Fibroblast of lung (primary cell): ENCODE results near the gene SLC34A1. TPM values are rescaled to one million over a fixed set of nuclear protein-coding genes. Genes with fewer than 3 reads are reported as not detected.

Experiments used
- DNase-seq, 2 donors: peaks; one replicate each; pipeline versions ENCODE4 v3.0.0 to v3.0.0-alpha.2; 2010; ENCODE audit warnings: low read depth in 2 of 2
- H2AFZ ChIP-seq: 2 replicates; pipeline ENCODE4 v1.5.1; 2012; ENCODE audit warnings: low read length, control low read depth, inconsistent platforms
- H3K27ac ChIP-seq: 2 replicates; pipeline ENCODE4 v1.5.1; 2011; ENCODE audit warnings: low read length, control low read depth; ENCODE audit not compliant: insufficient read depth
- H3K27me3 ChIP-seq: 2 replicates; pipeline ENCODE4 v1.5.1; 2011; ENCODE audit warnings: mild to moderate bottlenecking, low read length; ENCODE audit not compliant: control insufficient read depth, insufficient read depth
- H3K36me3 ChIP-seq: 2 replicates; pipeline ENCODE4 v1.5.1; 2011; ENCODE audit warnings: low read length; ENCODE audit not compliant: control insufficient read depth, insufficient read depth
- H3K4me1 ChIP-seq: 2 replicates; pipeline ENCODE4 v1.5.1; 2011; ENCODE audit warnings: low read length; ENCODE audit not compliant: control insufficient read depth, insufficient read depth; ENCODE audit errors: extremely low read depth
- H3K4me2 ChIP-seq: 2 replicates; pipeline ENCODE4 v1.5.1; 2011; ENCODE audit warnings: low read length, control low read depth; ENCODE audit not compliant: insufficient read depth; ENCODE audit errors: extremely low read depth
- H3K4me3 ChIP-seq, 4 experiments: fragments of 200-600 bp in 1 of 4; sonication (generic) in 1 of 4; replicated peaks in 1 of 4; 2 replicates each; pipeline ENCODE4 v1.5.1; 2011 to 2016; ENCODE audit warnings: low read length in 4 of 4, low read depth in 3 of 4, mild to moderate bottlenecking in 3 of 4, control low read depth in 2 of 4, inconsistent platforms in 1 of 4, mixed read lengths in 1 of 4; ENCODE audit not compliant: insufficient read depth in 1 of 4; ENCODE audit errors: control extremely low read depth in 1 of 4
- H3K79me2 ChIP-seq: 2 replicates; pipeline ENCODE4 v1.5.1; 2012; ENCODE audit warnings: mild to moderate bottlenecking, low read length, inconsistent platforms; ENCODE audit not compliant: control insufficient read depth, insufficient read depth
- H3K9ac ChIP-seq: 2 replicates; pipeline ENCODE4 v1.5.1; 2011; ENCODE audit warnings: mild to moderate bottlenecking, low read length, control low read depth; ENCODE audit not compliant: insufficient read depth
- H3K9me3 ChIP-seq: 2 replicates; pipeline ENCODE4 v1.5.1; 2012; ENCODE audit warnings: low read depth, low read length; ENCODE audit not compliant: control insufficient read depth, insufficient read depth
- H4K20me1 ChIP-seq: 2 replicates; pipeline ENCODE4 v1.5.1; 2011; ENCODE audit warnings: low read length; ENCODE audit not compliant: control insufficient read depth, insufficient read depth; ENCODE audit errors: extremely low read depth
- CTCF ChIP-seq, 2 donors: IDR thresholded peaks in 1 of 2; conservative IDR thresholded peaks in 1 of 2; 1 replicate in 1 of 2; 2 replicates in 1 of 2; pipeline ENCODE4 v1.5.1; 2011 to 2012; ENCODE audit warnings: low read length in 2 of 2, control low read depth in 1 of 2, inconsistent platforms in 1 of 2, low read depth in 1 of 2, mild to moderate bottlenecking in 1 of 2
- EZH2 ChIP-seq: IDR thresholded peaks from 2 replicates; pipeline ENCODE4 v1.5.1; 2012; ENCODE audit warnings: low read length, control low read depth, mild to moderate bottlenecking; ENCODE audit errors: missing control alignments
- polyA plus RNA-seq, 2 donors: library from polyadenylated mRNA; depleted of rRNA in 1 of 2; stranded (reverse) in 1 of 2; unstranded in 1 of 2; fragments of >200 nt; gene quantifications; 2 replicates each; pipeline ENCODE4 v1.2.1, GENCODE V29; 2011 to 2012; ENCODE audit warnings: missing spikeins in 1 of 2
- total RNA-seq: library from RNA; depleted of rRNA; stranded (reverse); fragments of >200 nt; gene quantifications from 2 replicates; pipeline ENCODE4 v1.2.1, GENCODE V29; 2014

The SLC34A1 gene
- total and polyA plus RNA-seq, 2 donors (not counting 1 experiment from before 2014, with no cell fraction given) = not detected

GRCh38 chr5:177354711-177355110, 29.5 kb upstream of the SLC34A1 start:
- H3K4me2 ChIP-seq = no peak overlapping the region
- peaks cover 9% of the 10 kb centered on the region for H3K4me1 ChIP-seq
- H3K36me3 ChIP-seq = peaks cover 2% of the 10 kb centered on the region
- peaks cover 16% of the 10 kb centered on the region for H3K79me2 ChIP-seq
- no peak overlapping the region for H3K4me3 ChIP-seq
- H3K9me3 ChIP-seq = no peaks in the 10 kb centered on the region
- peaks cover 7% of the 10 kb centered on the region for H3K27me3 ChIP-seq
- H2AFZ ChIP-seq = no peak overlapping the region
- DNase-seq = no peak
- no peaks in the 10 kb centered on the region for H4K20me1 ChIP-seq
- H3K9ac ChIP-seq = no peak overlapping the region
- H3K27ac ChIP-seq = no peak overlapping the region
- TF ChIP-seq CTCF (conservative IDR thresholded peaks at IDR 0.05 in 1 of 2, IDR thresholded peaks at IDR 0.05 in 1 of 2; ENCODE audit: low read depth in 1 of 2, low read length in 2 of 2) (no peak), EZH2 (no peak)

GRCh38 chr5:177355162-177355867, 28.9 kb upstream of the SLC34A1 start:
- DNase-seq = no peak

GRCh38 chr5:177355868-177356168, 28.4 kb upstream of the SLC34A1 start:
- no peak overlapping the region for H3K4me3 ChIP-seq
- no peaks in the 10 kb centered on the region for H3K9me3 ChIP-seq
- H3K4me1 ChIP-seq = no peaks in the 10 kb centered on the region
- no peaks in the 10 kb centered on the region for H3K36me3 ChIP-seq
- no peaks in the 10 kb centered on the region for H4K20me1 ChIP-seq
- H3K27me3 ChIP-seq = peaks cover 12% of the 10 kb centered on the region
- DNase-seq = no peak
- H3K27ac ChIP-seq = no peak overlapping the region
- no peak overlapping the region for H3K4me2 ChIP-seq
- peaks cover 5% of the 10 kb centered on the region for H3K79me2 ChIP-seq
- no peak overlapping the region for H3K9ac ChIP-seq
- no peak for TF ChIP-seq EZH2
- TF ChIP-seq CTCF (conservative IDR thresholded peaks at IDR 0.05 in 1 of 2, IDR thresholded peaks at IDR 0.05 in 1 of 2; ENCODE audit: low read depth in 1 of 2, low read length in 2 of 2) = no peak
- no peak overlapping the region for H2AFZ ChIP-seq

More at GRCh38 chr5:177355162-177355867, 28.9 kb upstream of the SLC34A1 start:
- no peaks in the 10 kb centered on the region for H3K36me3 ChIP-seq
- no peak overlapping the region for H3K27ac ChIP-seq
- no peak overlapping the region for H2AFZ ChIP-seq
- H3K4me2 ChIP-seq = no peak overlapping the region
- peaks cover 4% of the 10 kb centered on the region for H3K4me1 ChIP-seq
- H3K79me2 ChIP-seq = peaks cover 10% of the 10 kb centered on the region
- H3K4me3 ChIP-seq = no peak overlapping the region
- H4K20me1 ChIP-seq = no peaks in the 10 kb centered on the region
- no peak overlapping the region for H3K9ac ChIP-seq
- H3K9me3 ChIP-seq = no peaks in the 10 kb centered on the region
- TF ChIP-seq EZH2 (no peak), CTCF (conservative IDR thresholded peaks at IDR 0.05 in 1 of 2, IDR thresholded peaks at IDR 0.05 in 1 of 2; ENCODE audit: low read depth in 1 of 2, low read length in 2 of 2) (no peak)
- H3K27me3 ChIP-seq = peaks cover 11% of the 10 kb centered on the region
